Ascending aorta (tissue), 2 donors: ENCODE data around the gene TTC16. TPM values are rescaled to one million over a fixed set of nuclear protein-coding genes. Genes with fewer than 3 reads are reported as not detected.

ENCODE experiments used
- DNase-seq, 2 donors: peaks; one replicate each; pipeline ENCODE4 v3.0.0-alpha.2; 2019; ENCODE audit warnings: low spot score in 2 of 2
- H3K27ac ChIP-seq, 2 donors: fragments of 200-600 bp; sonication (generic); one replicate each; pipeline ENCODE4 v1.5.1; 2016 to 2017; ENCODE audit warnings: mild to moderate bottlenecking in 1 of 2
- H3K27me3 ChIP-seq: fragments of 200-600 bp; sonication (generic); one replicate; pipeline ENCODE4 v1.5.1; 2017
- H3K36me3 ChIP-seq, 2 donors: fragments of 200-600 bp; sonication (generic); one replicate each; pipeline ENCODE4 v1.5.1; 2016
- H3K4me1 ChIP-seq, 2 donors: fragments of 200-600 bp; sonication (generic); one replicate each; pipeline ENCODE4 v1.5.1; 2016 to 2017; ENCODE audit warnings: mild to moderate bottlenecking in 1 of 2
- H3K4me3 ChIP-seq, 2 donors: fragments of 200-600 bp; sonication (generic); one replicate each; pipeline ENCODE4 v1.5.1; 2016 to 2017; ENCODE audit warnings: mild to moderate bottlenecking in 1 of 2
- H3K9me3 ChIP-seq, 2 donors: fragments of 200-600 bp; sonication (generic); one replicate each; pipeline ENCODE4 v1.5.1; 2016
- intact Hi-C: fragments of 100-400 bp; cut with DNase I; formaldehyde crosslinking; loops from one replicate; pipeline ENCODE4 v1.15.1; 2023
- total RNA-seq: library from RNA; depleted of rRNA; stranded (reverse); fragments of >200 nt; gene quantifications from one replicate; pipeline ENCODE4 v1.1.0, GENCODE V29; 2016
- TF ChIP-seq, protein P1 (sequence below), 3 experiments: fragments of 200-600 bp in 2 of 3; fragments of 450-650 bp in 1 of 3; sonication (generic) in 2 of 3; IDR thresholded peaks; one replicate each; pipeline ENCODE4 v1.5.1; 2016 to 2019; ENCODE audit warnings: antibody characterized with exemption in 3 of 3, mild to moderate bottlenecking in 1 of 3, moderate library complexity in 1 of 3

Gene TTC16
- total RNA-seq, 1 donor from 2014 or later: not detected

DNA sequence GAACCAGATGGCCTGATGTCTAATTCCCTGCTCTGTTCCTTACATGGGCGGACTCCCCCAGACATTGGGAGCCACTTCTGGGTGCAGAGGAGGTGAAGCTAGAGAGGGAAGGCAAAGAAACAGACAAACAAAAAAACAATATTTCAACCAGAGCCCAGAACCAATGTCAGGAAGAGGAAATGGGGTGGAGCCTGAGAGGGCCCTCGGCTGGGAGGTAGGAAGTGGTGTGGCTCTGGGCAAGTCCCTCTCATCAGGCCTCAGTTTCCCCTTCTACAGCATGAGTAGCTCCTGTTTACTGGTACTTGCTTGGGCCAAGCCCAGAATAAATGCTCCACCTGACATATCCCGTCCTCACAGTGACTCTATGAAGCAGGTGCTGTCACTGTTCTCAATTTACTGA lies 51.5 kb downstream of the TTC16 start:
- TF ChIP-seq, protein P1, sequence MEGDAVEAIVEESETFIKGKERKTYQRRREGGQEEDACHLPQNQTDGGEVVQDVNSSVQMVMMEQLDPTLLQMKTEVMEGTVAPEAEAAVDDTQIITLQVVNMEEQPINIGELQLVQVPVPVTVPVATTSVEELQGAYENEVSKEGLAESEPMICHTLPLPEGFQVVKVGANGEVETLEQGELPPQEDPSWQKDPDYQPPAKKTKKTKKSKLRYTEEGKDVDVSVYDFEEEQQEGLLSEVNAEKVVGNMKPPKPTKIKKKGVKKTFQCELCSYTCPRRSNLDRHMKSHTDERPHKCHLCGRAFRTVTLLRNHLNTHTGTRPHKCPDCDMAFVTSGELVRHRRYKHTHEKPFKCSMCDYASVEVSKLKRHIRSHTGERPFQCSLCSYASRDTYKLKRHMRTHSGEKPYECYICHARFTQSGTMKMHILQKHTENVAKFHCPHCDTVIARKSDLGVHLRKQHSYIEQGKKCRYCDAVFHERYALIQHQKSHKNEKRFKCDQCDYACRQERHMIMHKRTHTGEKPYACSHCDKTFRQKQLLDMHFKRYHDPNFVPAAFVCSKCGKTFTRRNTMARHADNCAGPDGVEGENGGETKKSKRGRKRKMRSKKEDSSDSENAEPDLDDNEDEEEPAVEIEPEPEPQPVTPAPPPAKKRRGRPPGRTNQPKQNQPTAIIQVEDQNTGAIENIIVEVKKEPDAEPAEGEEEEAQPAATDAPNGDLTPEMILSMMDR (IDR thresholded peaks at IDR 0.05): no peak
- peaks cover 3 to 8% of the 10 kb centered on the region in 2 donors for H3K4me1 ChIP-seq
- DNase-seq: no peak
- no peaks in the 10 kb centered on the region for H3K36me3 ChIP-seq
- no peaks in the 10 kb centered on the region for H3K27me3 ChIP-seq
- no peaks in the 10 kb centered on the region for H3K9me3 ChIP-seq
- no peak overlapping the region for H3K4me3 ChIP-seq
- intact Hi-C loops: no loop called here
- H3K27ac ChIP-seq: peak overlapping the region in 1 of 2 donors; percentile 35

DNA sequence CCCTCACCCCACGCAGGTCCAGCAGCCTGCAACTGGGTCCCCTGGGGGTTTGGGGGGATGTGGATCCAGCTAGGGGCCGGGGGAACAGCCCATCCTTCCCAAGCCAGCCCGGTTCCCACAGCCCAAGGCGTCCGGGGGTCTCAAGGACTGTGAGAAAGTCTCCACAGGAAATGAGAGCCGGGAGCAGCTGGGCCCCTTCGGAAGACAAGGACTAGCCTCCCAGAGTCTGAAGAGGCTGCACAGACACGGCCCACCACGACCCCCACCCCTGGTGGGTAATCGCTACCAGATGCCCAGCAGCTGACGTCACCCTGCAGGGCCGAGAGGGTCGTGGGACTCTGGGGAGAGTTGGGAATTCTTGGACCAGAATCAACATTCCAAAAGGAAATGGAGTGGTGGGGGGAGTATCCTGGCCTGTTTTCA lies 52.0 kb downstream of the TTC16 start:
- TF ChIP-seq, protein P1 (IDR thresholded peaks at IDR 0.05): no peak
- H3K36me3 ChIP-seq: no peaks in the 10 kb centered on the region
- no peak for DNase-seq
- peak overlapping the region in 1 of 2 donors; percentile 35 for H3K27ac ChIP-seq
- H3K27me3 ChIP-seq: no peaks in the 10 kb centered on the region
- no peak overlapping the region for H3K4me3 ChIP-seq
- H3K4me1 ChIP-seq: peaks cover 3 to 8% of the 10 kb centered on the region in 2 donors
- intact Hi-C loops: no loop called here
- no peaks in the 10 kb centered on the region for H3K9me3 ChIP-seq

DNA sequence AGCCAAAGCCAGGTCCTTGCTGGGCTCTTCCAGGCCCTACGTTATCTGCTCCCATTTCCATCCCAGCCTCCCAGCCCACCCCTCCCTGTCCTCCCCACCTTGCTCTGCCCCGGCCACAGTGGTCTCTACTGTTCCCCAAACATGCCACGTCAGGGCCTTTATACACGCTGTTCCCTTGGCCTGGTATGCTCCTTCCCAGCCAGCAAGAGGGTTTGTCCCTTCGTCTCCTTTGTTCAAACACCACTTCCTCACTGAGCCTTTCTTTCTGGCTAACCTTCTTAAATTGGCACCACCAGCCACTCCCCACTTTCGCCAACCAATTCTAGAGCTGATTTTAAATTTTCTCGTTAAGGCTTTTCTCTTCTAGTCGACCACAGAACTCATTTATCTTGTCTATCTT lies 52.8 kb downstream of the TTC16 start:
- H3K4me3 ChIP-seq: no peak overlapping the region
- H3K4me1 ChIP-seq: peaks cover 3 to 8% of the 10 kb centered on the region in 2 donors
- H3K36me3 ChIP-seq: no peaks in the 10 kb centered on the region
- no peaks in the 10 kb centered on the region for H3K27me3 ChIP-seq
- no peaks in the 10 kb centered on the region for H3K9me3 ChIP-seq
- no peak for DNase-seq
- peak overlapping the region in 1 of 2 donors; percentile 35 for H3K27ac ChIP-seq
- intact Hi-C loops: no loop called here
- TF ChIP-seq, protein P1 (IDR thresholded peaks at IDR 0.05): no peak

DNA sequence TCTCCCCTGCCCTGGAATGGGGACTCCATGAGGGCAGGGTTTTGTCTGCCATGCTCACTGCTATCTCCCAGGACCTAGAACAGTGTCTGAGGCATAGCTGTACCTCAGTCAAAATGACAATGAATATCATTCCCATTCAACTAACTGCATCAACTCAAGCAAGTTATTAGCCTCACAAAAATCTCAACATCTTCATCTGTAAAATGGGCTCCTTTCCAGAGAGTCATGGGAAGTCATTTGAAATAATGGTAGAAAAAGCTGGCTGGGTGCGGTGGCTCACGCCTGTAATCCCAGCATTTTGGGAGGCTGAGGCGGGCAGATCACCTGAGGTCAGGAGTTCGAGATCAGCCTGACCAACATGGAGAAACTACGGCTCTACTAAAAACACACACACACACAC lies 53.2 kb downstream of the TTC16 start:
- H3K9me3 ChIP-seq: no peaks in the 10 kb centered on the region
- no peaks in the 10 kb centered on the region for H3K27me3 ChIP-seq
- intact Hi-C loops: no loop called here
- peaks cover 3 to 8% of the 10 kb centered on the region in 2 donors for H3K4me1 ChIP-seq
- DNase-seq: no peak
- TF ChIP-seq, protein P1 (IDR thresholded peaks at IDR 0.05): no peak
- H3K27ac ChIP-seq: no peak overlapping the region
- H3K4me3 ChIP-seq: no peak overlapping the region
- H3K36me3 ChIP-seq: no peaks in the 10 kb centered on the region

DNA sequence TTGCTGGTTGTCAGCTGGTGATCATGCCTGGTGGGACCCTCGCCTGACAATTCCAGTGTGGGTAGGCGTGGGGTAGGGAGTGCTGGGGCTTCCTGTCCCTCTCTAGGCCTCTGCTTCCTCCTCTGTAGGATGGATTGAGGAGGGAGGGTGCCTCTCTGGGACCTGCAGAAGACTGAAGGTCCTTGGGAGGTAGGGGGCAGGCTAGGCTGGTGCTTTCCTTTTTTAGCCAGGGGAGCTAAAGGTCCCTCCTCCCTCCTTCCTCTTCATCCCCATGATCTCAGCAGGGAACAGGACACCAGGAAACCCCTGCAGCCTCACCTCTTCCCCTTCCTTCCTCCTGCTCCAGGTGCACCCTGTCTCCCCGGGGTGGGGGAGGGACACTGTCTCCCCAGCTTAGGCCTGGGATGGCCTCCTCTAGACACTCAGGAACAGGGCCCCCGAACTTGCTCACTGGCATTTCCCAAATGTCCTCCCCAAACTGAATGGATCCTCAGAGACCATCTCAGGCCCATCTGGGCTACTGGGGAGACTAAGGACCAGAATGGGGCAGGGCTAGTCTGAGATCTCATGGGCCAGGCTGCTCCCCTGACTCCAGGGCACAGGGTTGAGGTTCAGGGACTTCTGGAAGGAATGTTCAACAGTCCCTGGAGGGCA lies 54.2 kb downstream of the TTC16 start:
- H3K4me3 ChIP-seq: peak overlapping the region; percentile 62 to 64
- no peaks in the 10 kb centered on the region for H3K36me3 ChIP-seq
- TF ChIP-seq, protein P1 (IDR thresholded peaks at IDR 0.05): no peak
- peaks cover 3 to 8% of the 10 kb centered on the region in 2 donors for H3K4me1 ChIP-seq
- peak overlapping the region in 1 of 2 donors; percentile 59 for H3K27ac ChIP-seq
- intact Hi-C loops: loop anchor here (2.0 kb wide), 1 partner anchor 157 kb away; the partner anchor contains the start of gene STXBP1
- H3K9me3 ChIP-seq: no peaks in the 10 kb centered on the region
- DNase-seq: no peak
- H3K27me3 ChIP-seq: no peaks in the 10 kb centered on the region
